SK-N-SH treated with all-trans-retinoic acid at 6 μM for 48 hours (cell line): ENCODE results near the gene OCRL.

Experiments
- ATAC-seq: fragments of 200-7000 bp; cut with Tn5 transposase; 3 replicates; pipeline ENCODE4 v1.9.1; 2020; ENCODE audit warnings: mild to moderate bottlenecking, moderate library complexity
- ARNTL ChIP-seq: fragments of 450-650 bp; formaldehyde crosslinking; IDR thresholded peaks from 2 replicates; pipeline ENCODE4 v1.5.0; 2020; ENCODE audit warnings: low read depth, mild to moderate bottlenecking, moderate library complexity, borderline replicate concordance
- CREB5 ChIP-seq: fragments of 250-450 bp; sonication (Bioruptor Pico); IDR thresholded peaks from 2 replicates; pipeline ENCODE4 v1.5.1; 2020; ENCODE audit warnings: low read depth, mild to moderate bottlenecking, moderate library complexity
- CSDC2 ChIP-seq: fragments of 250-450 bp; sonication (Bioruptor Pico); IDR thresholded peaks from 2 replicates; pipeline ENCODE4 v1.5.0; 2020; ENCODE audit warnings: mild to moderate bottlenecking, moderate library complexity
- ESRRG ChIP-seq: fragments of 250-450 bp; sonication (Bioruptor Pico); IDR thresholded peaks from 2 replicates; pipeline ENCODE4 v1.6.1; 2021; ENCODE audit warnings: mild to moderate bottlenecking
- ISL1 ChIP-seq: fragments of 250-450 bp; sonication (Bioruptor Pico); IDR thresholded peaks from 2 replicates; pipeline ENCODE4 v2.1.2; 2022; ENCODE audit warnings: mild to moderate bottlenecking, moderate library complexity
- OSR1 ChIP-seq: fragments of 250-450 bp; sonication (Bioruptor Pico); IDR thresholded peaks from 2 replicates; pipeline ENCODE4 v1.8.0; 2022; ENCODE audit warnings: moderate library complexity, mild to moderate bottlenecking, inconsistent platforms
- PATZ1 ChIP-seq: fragments of 250-450 bp; sonication (Bioruptor Pico); IDR thresholded peaks from 2 replicates; pipeline ENCODE4 v1.8.0; 2020; ENCODE audit warnings: mild to moderate bottlenecking, moderate library complexity, borderline replicate concordance
- POU6F1 ChIP-seq: fragments of 250-450 bp; sonication (Bioruptor Pico); IDR thresholded peaks from 2 replicates; pipeline ENCODE4 v1.8.0; 2021; ENCODE audit warnings: low read depth, mild to moderate bottlenecking, moderate library complexity, borderline replicate concordance
- PPARA ChIP-seq: fragments of 250-450 bp; sonication (Bioruptor Pico); IDR thresholded peaks from 2 replicates; pipeline ENCODE4 v1.5.0; 2020; ENCODE audit warnings: mild to moderate bottlenecking, borderline replicate concordance
- RARB ChIP-seq: fragments of 250-450 bp; sonication (Bioruptor Pico); IDR thresholded peaks from 2 replicates; pipeline ENCODE4 v1.8.0; 2021; ENCODE audit warnings: mild to moderate bottlenecking, moderate library complexity
- SNAI2 ChIP-seq: fragments of 250-450 bp; sonication (Bioruptor Pico); IDR thresholded peaks from 2 replicates; pipeline ENCODE4 v1.5.0; 2020; ENCODE audit warnings: mild to moderate bottlenecking, moderate library complexity
- TCF4 ChIP-seq: fragments of 250-450 bp; sonication (Bioruptor Pico); IDR thresholded peaks from 2 replicates; pipeline ENCODE4 v1.8.0; 2021; ENCODE audit warnings: mild to moderate bottlenecking, moderate library complexity, borderline replicate concordance
- TOX ChIP-seq: fragments of 250-450 bp; sonication (Bioruptor Pico); IDR thresholded peaks from 2 replicates; pipeline ENCODE4 v1.8.0; 2021; ENCODE audit warnings: mild to moderate bottlenecking, moderate library complexity, borderline replicate concordance
- ZC3H10 ChIP-seq: fragments of 250-450 bp; sonication (Bioruptor Pico); IDR thresholded peaks from 2 replicates; pipeline ENCODE4 v1.5.1; 2021; ENCODE audit warnings: mild to moderate bottlenecking, moderate library complexity
- ZFP30 ChIP-seq: fragments of 450-650 bp; formaldehyde crosslinking; IDR thresholded peaks from 2 replicates; pipeline ENCODE4 v1.5.0; 2022; ENCODE audit warnings: mild to moderate bottlenecking, moderate library complexity
- ZNF70 ChIP-seq: fragments of 450-650 bp; formaldehyde crosslinking; IDR thresholded peaks from 2 replicates; pipeline ENCODE4 v1.5.0; 2020; ENCODE audit warnings: mild to moderate bottlenecking, moderate library complexity

OCRL gene

GRCh38 chrX:129585691-129586090 is 45.6 kb downstream of the OCRL start:
- no peak for TF ChIP-seq SNAI2 (CRISPR knock-in tag)
- TF ChIP-seq CREB5 (CRISPR knock-in tag) = no peak
- TF ChIP-seq OSR1 (CRISPR knock-in tag) = no peak
- TF ChIP-seq ZNF70 (CRISPR knock-in tag) = no peak
- TF ChIP-seq ARNTL (CRISPR knock-in tag) = no peak
- no peak for ATAC-seq

GRCh38 chrX:129586446-129586845 is 46.4 kb downstream of the OCRL start:
- TF ChIP-seq RARB (CRISPR knock-in tag) = no peak
- ATAC-seq = no peak

DNA sequence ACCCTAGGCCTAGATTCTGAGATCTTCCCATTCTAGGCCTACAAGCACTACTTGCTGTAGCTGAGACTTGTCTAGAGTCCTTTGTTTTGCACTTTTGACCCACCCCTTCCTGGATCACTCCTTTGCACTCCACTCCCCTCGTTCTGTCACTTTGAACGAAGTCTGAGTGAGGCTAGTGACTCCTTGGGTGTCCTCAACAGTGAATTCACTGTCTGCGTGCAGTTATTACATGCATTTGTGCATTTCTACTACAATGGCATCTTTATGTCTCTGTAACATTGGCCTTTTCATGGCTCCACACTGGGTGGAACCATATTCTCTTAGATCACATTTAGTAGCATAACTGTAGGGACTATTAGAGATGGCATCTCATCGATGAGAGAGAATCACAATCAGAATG is 50.5 kb downstream of the OCRL start:
- no peak for ATAC-seq
- no peak for TF ChIP-seq RARB (CRISPR knock-in tag)
- TF ChIP-seq, all 23 proteins: peak for 0

- TF ChIP-seq ZFP30 = no peak
- no peak for TF ChIP-seq ARNTL (CRISPR knock-in tag)
- no peak for TF ChIP-seq PATZ1 (CRISPR knock-in tag)
- TF ChIP-seq TOX = no peak
- no peak for TF ChIP-seq PPARA (CRISPR knock-in tag)
- no peak for ATAC-seq
Measured at GRCh38 chrX:129593137-129593536, 53.1 kb downstream of the OCRL start.

DNA sequence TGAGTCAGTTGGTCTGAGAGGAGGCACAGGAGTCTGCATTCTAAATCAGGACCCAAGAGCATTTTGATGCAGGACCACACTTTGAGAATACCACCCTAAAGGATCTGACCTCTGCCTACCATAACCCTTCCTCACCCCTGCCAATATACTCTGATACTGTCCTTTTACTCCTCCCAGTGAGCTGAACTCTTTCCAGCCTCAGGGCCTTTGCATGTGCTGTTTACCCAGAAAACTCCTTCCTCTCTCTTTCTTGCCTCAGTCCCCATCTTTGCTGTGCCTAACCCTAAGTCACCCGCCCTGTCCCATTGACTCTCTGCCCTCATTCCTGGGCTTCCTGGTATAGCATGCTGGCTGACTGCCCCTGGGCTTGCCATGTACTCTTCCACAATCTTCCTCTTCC is 54.7 kb downstream of the OCRL start:
- TF ChIP-seq TOX (no peak), ISL1 (CRISPR knock-in tag) (no peak), POU6F1 (CRISPR knock-in tag) (no peak), TCF4 (CRISPR knock-in tag) (no peak), RARB (CRISPR knock-in tag) (no peak), ZFP30 (no peak)
- TF ChIP-seq, all 23 proteins: peak for 0
- no peak for ATAC-seq

GRCh38 chrX:129596077-129596476 is 56.0 kb downstream of the OCRL start:
- TF ChIP-seq CREB5 (CRISPR knock-in tag) (no peak), ESRRG (CRISPR knock-in tag) (no peak), TCF4 (CRISPR knock-in tag) (no peak), CSDC2 (CRISPR knock-in tag) (no peak), ZC3H10 (CRISPR knock-in tag) (no peak), ZFP30 (no peak), POU6F1 (CRISPR knock-in tag) (no peak)
- ATAC-seq = no peak
